HCT116 (cell line): Measurements from ENCODE around the gene STYK1. TPM values are rescaled to one million over a fixed set of nuclear protein-coding genes. Genes with fewer than 3 reads are reported as not detected.

ENCODE experiments used
- ATAC-seq: fragments of 200-7000 bp; cut with Tn5 transposase; 2 replicates; pipeline ENCODE4 v1.9.1; 2020; ENCODE audit warnings: mild to moderate bottlenecking, moderate library complexity
- BruUV-seq: library from RNA; stranded (reverse); fragments of 400-500 nt; replicated peaks from 2 replicates; lab custom pipeline; 2021; lab: Mats Ljungman, UMichigan
- CTCF ChIA-PET: fragments of 300-600 bp; sonication (Branson Sonifier 250); formaldehyde crosslinking; loops from one replicate; lab custom pipeline; 2021; ENCODE audit warnings: antibody characterized with exemption; lab: Charles Lee
- POLR2A ChIA-PET: fragments of 300-600, 350-600 bp; sonication (Branson Sonifier 250); formaldehyde crosslinking; loops from one replicate; lab custom pipeline; 2021; ENCODE audit warnings: antibody characterized with exemption; lab: Charles Lee
- RAD21 ChIA-PET, 2 experiments: fragments of 300-600 bp; sonication (Branson Sonifier 250); formaldehyde crosslinking; loops; one replicate each; lab custom pipeline; 2023; ENCODE audit warnings: low total read pairs in 2 of 2; ENCODE audit not compliant: uncharacterized antibody in 2 of 2, unreplicated experiment in 2 of 2, low non-redundant PET in 1 of 2; lab: Charles Lee
- DNase-seq: peaks from one replicate; pipeline ENCODE4 v3.0.0-alpha.2; 2010; ENCODE audit warnings: low read depth, low spot score
- H2AFZ ChIP-seq: fragments of 200-600 bp; shearing (Covaris generic), sonication (generic); 2 replicates; pipeline ENCODE4 v1.6.1; 2017; ENCODE audit warnings: low read depth, mixed run types, mixed read lengths, antibody characterized with exemption, low read length; ENCODE audit not compliant: poor library complexity, severe bottlenecking
- H3K27ac ChIP-seq: 2 replicates; pipeline ENCODE4 v1.5.1; 2012; ENCODE audit warnings: low read depth, low read length
- H3K27me3 ChIP-seq: fragments of 200-600 bp; sonication (generic); 2 replicates; pipeline ENCODE4 v1.6.1; 2016; ENCODE audit warnings: mixed run types, low read length, mixed read lengths; ENCODE audit not compliant: insufficient read depth
- H3K36me3 ChIP-seq, 2 experiments: fragments of 200-500 bp in 1 of 2; fragments of 200-600 bp in 1 of 2; sonication (Bioruptor generic) in 1 of 2; sonication (generic) in 1 of 2; 2 replicates each; pipeline versions ENCODE4 v1.5.1 to v1.6.1; 2014 to 2016; ENCODE audit warnings: low read length in 2 of 2, inconsistent platforms in 1 of 2, mixed read lengths in 1 of 2, mixed run types in 1 of 2; ENCODE audit not compliant: insufficient read depth in 2 of 2, control insufficient read depth in 1 of 2
- H3K4me1 ChIP-seq, 2 experiments: fragments of 200-600 bp in 1 of 2; sonication (generic) in 1 of 2; 2 replicates each; pipeline versions ENCODE4 v1.5.1 to v1.6.1; 2012 to 2017; ENCODE audit warnings: low read length in 2 of 2, inconsistent platforms in 1 of 2, mild to moderate bottlenecking in 1 of 2, mixed read lengths in 1 of 2, mixed run types in 1 of 2, moderate library complexity in 1 of 2; ENCODE audit not compliant: insufficient read depth in 2 of 2, control insufficient read depth in 1 of 2
- H3K4me2 ChIP-seq: fragments of 200-600 bp; sonication (generic); 2 replicates; pipeline ENCODE4 v1.6.1; 2017; ENCODE audit warnings: mixed run types, low read length, mixed read lengths
- H3K4me3 ChIP-seq, 2 experiments: fragments of 200-600 bp in 1 of 2; sonication (generic) in 1 of 2; replicated peaks in 1 of 2; 2 replicates each; pipeline ENCODE4 v1.5.1; 2011 to 2016; ENCODE audit warnings: low read length in 2 of 2, control low read depth in 1 of 2, low read depth in 1 of 2, mild to moderate bottlenecking in 1 of 2, mixed read lengths in 1 of 2, mixed run types in 1 of 2
- H3K79me2 ChIP-seq: fragments of 200-600 bp; sonication (generic); 2 replicates; pipeline ENCODE4 v1.6.1; 2017; ENCODE audit warnings: mild to moderate bottlenecking, mixed run types, low read length, moderate library complexity, mixed read lengths; ENCODE audit not compliant: insufficient read depth
- H3K9ac ChIP-seq: fragments of 200-600 bp; sonication (generic); 2 replicates; pipeline ENCODE4 v1.6.1; 2016; ENCODE audit warnings: low read length, mixed read lengths
- H3K9me2 ChIP-seq: fragments of 200-600 bp; sonication (generic), shearing (Covaris generic); 2 replicates; pipeline ENCODE4 v1.6.1; 2017; ENCODE audit warnings: mixed run types, mild to moderate bottlenecking, moderate library complexity; ENCODE audit not compliant: insufficient read depth
- H3K9me3 ChIP-seq, 2 experiments: fragments of 200-500 bp in 1 of 2; fragments of 200-600 bp in 1 of 2; sonication (Bioruptor generic) in 1 of 2; sonication (generic) in 1 of 2; 2 replicates each; pipeline ENCODE4 v1.6.1; 2014 to 2017; ENCODE audit warnings: low read length in 2 of 2, mixed read lengths in 2 of 2, inconsistent platforms in 1 of 2, low read depth in 1 of 2, mild to moderate bottlenecking in 1 of 2, mixed run types in 1 of 2, moderate library complexity in 1 of 2; ENCODE audit not compliant: control insufficient read depth in 1 of 2, insufficient read depth in 1 of 2
- H4K20me1 ChIP-seq: fragments of 200-600 bp; sonication (generic), shearing (Covaris generic); 2 replicates; pipeline ENCODE4 v1.6.1; 2017; ENCODE audit warnings: mixed run types, mild to moderate bottlenecking, moderate library complexity; ENCODE audit not compliant: insufficient read depth
- ATF3 ChIP-seq: IDR thresholded peaks from 2 replicates; pipeline ENCODE4 v1.6.1; 2012
- CEBPB ChIP-seq: IDR thresholded peaks from 2 replicates; pipeline ENCODE4 v1.6.1; 2012; ENCODE audit warnings: low read depth
- CTCF ChIP-seq, 3 experiments: fragments of 200-600 bp in 1 of 3; sonication (generic) in 1 of 3; IDR thresholded peaks in 2 of 3; conservative IDR thresholded peaks in 1 of 3; 2 replicates each; pipeline ENCODE4 v1.5.1; 2012 to 2017; ENCODE audit warnings: low read depth in 2 of 3, low read length in 2 of 3, antibody characterized with exemption in 1 of 3, borderline replicate concordance in 1 of 3, control low read depth in 1 of 3, mild to moderate bottlenecking in 1 of 3, mixed read lengths in 1 of 3, mixed run types in 1 of 3, moderate library complexity in 1 of 3; ENCODE audit not compliant: insufficient read depth in 1 of 3
- EGR1 ChIP-seq: IDR thresholded peaks from 2 replicates; pipeline ENCODE4 v1.6.1; 2012; ENCODE audit warnings: low read depth
- ELF1 ChIP-seq: IDR thresholded peaks from 2 replicates; pipeline ENCODE4 v1.6.1; 2012; ENCODE audit warnings: low read depth, borderline replicate concordance
- EZH2 ChIP-seq: fragments of 200-600 bp; sonication (generic); IDR thresholded peaks from 2 replicates; pipeline ENCODE4 v1.6.1; 2017; ENCODE audit warnings: antibody characterized with exemption, mixed run types
- FOSL1 ChIP-seq: IDR thresholded peaks from 2 replicates; pipeline ENCODE4 v1.6.1; 2012; ENCODE audit warnings: low read depth
- JUND ChIP-seq: IDR thresholded peaks from 2 replicates; pipeline ENCODE4 v1.6.1; 2012
- MAX ChIP-seq: IDR thresholded peaks from 2 replicates; pipeline ENCODE4 v1.6.1; 2012
- POLR2A ChIP-seq: IDR thresholded peaks from 2 replicates; pipeline ENCODE4 v1.7.0; 2011; ENCODE audit warnings: borderline replicate concordance; ENCODE audit not compliant: insufficient read depth, insufficient read length; ENCODE audit errors: extremely low read depth
- RAD21 ChIP-seq: IDR thresholded peaks from 2 replicates; pipeline ENCODE4 v1.6.1; 2012; ENCODE audit warnings: low read depth, mild to moderate bottlenecking
- REST ChIP-seq: IDR thresholded peaks from 2 replicates; pipeline ENCODE4 v1.6.1; 2012; ENCODE audit warnings: low read depth
- SIN3A ChIP-seq: IDR thresholded peaks from 2 replicates; pipeline ENCODE4 v1.6.1; 2012; ENCODE audit warnings: low read depth
- SP1 ChIP-seq: IDR thresholded peaks from 2 replicates; pipeline ENCODE4 v1.6.1; 2012; ENCODE audit warnings: low read depth
- SRF ChIP-seq: IDR thresholded peaks from 2 replicates; pipeline ENCODE4 v1.6.1; 2012; ENCODE audit warnings: low read depth
- TCF7L2 ChIP-seq: IDR thresholded peaks from 2 replicates; pipeline ENCODE4 v1.7.0; 2011; ENCODE audit warnings: borderline replicate concordance, inconsistent platforms; ENCODE audit not compliant: insufficient read depth, insufficient read length; ENCODE audit errors: extremely low read depth
- YY1 ChIP-seq: IDR thresholded peaks from 2 replicates; pipeline ENCODE4 v1.6.1; 2011; ENCODE audit warnings: low read length, low read depth, moderate library complexity, mild to moderate bottlenecking; ENCODE audit not compliant: insufficient replicate concordance; ENCODE audit errors: extremely low read depth
- ZBTB33 ChIP-seq: IDR thresholded peaks from 2 replicates; pipeline ENCODE4 v1.6.1; 2011; ENCODE audit warnings: mild to moderate bottlenecking, low read length, moderate library complexity; ENCODE audit not compliant: insufficient replicate concordance; ENCODE audit errors: extremely low read depth
- ZFX ChIP-seq: fragments of 450-650 bp; IDR thresholded peaks from 2 replicates; pipeline ENCODE4 v1.6.1; 2017
- ZNF274 ChIP-seq: fragments of 200-500 bp; sonication (Bioruptor generic); IDR thresholded peaks from 2 replicates; pipeline ENCODE4 v1.6.1; 2014; ENCODE audit warnings: mild to moderate bottlenecking, low read depth, low read length, inconsistent platforms
- intact Hi-C: fragments of 100-400 bp; cut with micrococcal nuclease; formaldehyde crosslinking; loops from 2 replicates; pipeline ENCODE4 v1.10.0; 2022
- total RNA-seq: library from RNA; stranded (reverse); gene quantifications from one replicate; pipeline ENCODE4 v1.2.1, GENCODE V29; 2021; ENCODE audit not compliant: unreplicated experiment

Gene STYK1
- total RNA-seq, 1 experiment from 2014 or later, result 4.4 TPM

- no peak for DNase-seq
- CTCF ChIA-PET, result interaction anchor here (3.0 kb wide), 1 partner anchor 32 kb away, joined by 12 read pairs; no protein-coding TSS in a partner anchor
- Histone ChIP-seq H3K9me3 (no peaks in the 10 kb centered on the region), H2AFZ (no peak overlapping the region), H3K79me2 (peaks cover 100% of the 10 kb centered on the region), H3K9ac (peak overlapping the region; percentile 48), H4K20me1 (peaks cover 36% of the 10 kb centered on the region; the same call in 1 of the 2 replicates), H3K4me3 (peak overlapping the region in 1 of 2 experiments; percentile 12; a peak in 1 of 4 replicates), H3K4me2 (peak overlapping the region; percentile 77), H3K4me1 (peaks cover 54 to 63% of the 10 kb centered on the region in 2 experiments), H3K9me2 (no peaks in the 10 kb centered on the region), H3K27ac (peak overlapping the region; percentile 68), H3K36me3 (peaks cover 21 to 37% of the 10 kb centered on the region in 2 experiments), H3K27me3 (no peaks in the 10 kb centered on the region)
- POLR2A ChIA-PET, result interaction anchor here (1.3 to 1.6 kb wide), 2 partner anchors 10 to 32 kb away, joined by 3 read pairs; no protein-coding TSS in a partner anchor
- intact Hi-C loops, result no loop called here
- no TSS peak for BruUV-seq
- RAD21 ChIA-PET, result no interaction called here
- no peak for ATAC-seq
- TF ChIP-seq ELF1 (no peak), ZBTB33 (no peak), ATF3 (no peak), JUND (peak; percentile 51), POLR2A (no peak), REST (no peak), TCF7L2 (no peak), EGR1 (no peak), SIN3A (peak; percentile 36; the same call in 1 of the 2 replicates), MAX (peak; percentile 36), RAD21 (no peak), YY1 (no peak), EZH2 (no peak), CTCF (IDR thresholded peaks at IDR 0.05 in 2 of 3, conservative IDR thresholded peaks at IDR 0.05 in 1 of 3; ENCODE audit: borderline replicate concordance in 1 of 3, insufficient read depth in 1 of 3, low read depth in 2 of 3, low read length in 2 of 3) (no peak), SP1 (peak; percentile 23; the same call in 1 of the 2 replicates), FOSL1 (no peak), SRF (no peak), ZNF274 (no peak), CEBPB (no peak), ZFX (no peak)
These were observed 44.5 kb upstream of the STYK1 start for GRCh38 chr12:10718279-10718821.
